ENCODE data around the gene GADD45G.
A peak's percentile ranks its signal among the peaks of the same experiment; 100 is the strongest.

Gene GADD45G

GRCh38 chr9:89592963-89593726, 11.7 kb upstream of the GADD45G start:
- peak; percentile 43 for DNase-seq (ENCODE audit: low spot score)

DNA sequence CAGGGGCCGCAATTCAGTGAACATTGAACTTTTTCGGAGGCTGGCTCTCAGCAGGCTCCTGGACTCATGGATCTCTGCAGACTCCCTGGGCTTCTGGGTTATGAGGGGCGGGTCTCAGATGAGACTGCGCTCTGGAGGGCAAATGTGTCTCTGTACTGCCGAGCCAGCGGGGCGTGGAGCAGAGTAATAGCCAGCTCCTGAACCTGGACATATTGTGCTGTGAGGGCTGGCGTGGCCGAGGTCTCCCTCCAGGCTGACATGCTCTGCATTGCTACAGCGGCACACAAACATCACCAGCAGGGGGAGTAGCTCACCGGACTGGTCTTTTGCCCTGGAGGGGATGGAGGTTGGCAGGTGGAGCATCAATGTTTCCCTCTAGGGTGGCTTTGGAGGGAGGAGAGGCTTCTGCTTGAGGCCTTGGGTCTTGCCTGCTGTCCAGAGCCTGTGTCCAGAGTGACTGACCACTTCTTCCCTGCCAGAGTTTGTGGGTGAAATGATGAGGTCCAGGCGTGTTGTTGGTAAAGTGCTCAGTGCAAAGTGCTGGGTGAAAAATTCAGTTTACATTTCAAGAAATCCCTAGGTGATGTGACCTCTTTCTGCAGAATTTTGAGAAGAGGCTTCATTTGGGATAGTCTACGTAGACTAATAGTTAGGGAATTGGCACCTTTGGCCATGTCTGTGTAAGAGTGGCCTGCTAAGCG, 10.9 kb upstream of the GADD45G start:
- peak; percentile 64 for DNase-seq (ENCODE audit: low spot score)

DNA sequence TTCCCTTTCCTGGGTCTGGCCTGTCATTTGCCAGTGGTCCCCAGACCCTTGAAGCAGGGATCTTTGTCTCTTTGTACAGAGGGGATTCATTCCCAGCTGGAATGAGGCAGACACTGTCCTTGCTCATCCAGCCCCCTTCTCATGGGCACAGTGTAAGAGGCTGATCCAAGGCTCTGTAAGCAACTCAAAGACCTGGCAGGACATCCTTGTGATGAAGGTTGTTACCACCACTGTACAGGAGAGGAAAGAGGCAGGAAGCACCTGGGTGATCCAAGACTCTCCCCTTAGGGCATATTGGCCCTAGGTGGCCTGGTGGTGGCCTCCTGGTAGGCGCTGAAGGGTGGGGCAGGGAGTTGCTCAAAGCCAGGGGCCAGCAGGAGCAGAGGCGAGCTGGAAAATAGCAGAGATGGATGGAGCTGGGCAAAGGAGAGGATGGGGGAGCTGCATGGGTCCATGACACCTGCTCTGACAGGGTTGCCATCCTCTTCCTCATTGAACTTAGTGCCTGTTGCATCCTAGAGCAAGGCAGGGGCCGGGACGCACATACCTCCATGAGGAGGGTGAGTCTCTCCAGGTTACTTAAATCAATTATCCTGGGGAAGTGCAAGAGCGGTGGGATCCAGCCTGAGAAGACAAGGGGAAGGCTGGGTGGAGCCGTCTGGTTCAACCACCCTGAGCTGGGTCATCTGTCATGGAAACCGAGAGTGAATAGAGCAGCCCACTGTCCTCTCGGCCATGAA, 9.8 kb upstream of the GADD45G start:
- no peak for DNase-seq (ENCODE audit: low spot score)

DNA sequence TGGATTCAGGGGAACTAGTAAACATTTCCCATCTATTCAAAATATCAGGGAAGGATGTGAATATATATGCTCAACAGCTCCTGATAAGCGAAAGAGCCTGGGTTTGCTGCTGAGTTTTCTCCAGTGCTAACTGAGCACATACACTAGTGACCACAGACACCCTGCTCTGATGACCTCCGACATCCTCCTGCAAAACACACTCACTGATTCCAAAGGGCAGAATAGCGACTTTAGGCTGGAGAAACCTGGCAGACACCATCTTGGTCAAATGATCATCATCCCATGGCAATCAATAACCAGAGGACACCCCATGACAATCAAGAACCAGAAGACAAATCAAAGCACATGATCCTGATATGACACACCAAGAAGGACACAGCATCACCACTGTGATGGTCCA, 9.2 kb upstream of the GADD45G start:
- DNase-seq (ENCODE audit: low spot score): no peak

DNA sequence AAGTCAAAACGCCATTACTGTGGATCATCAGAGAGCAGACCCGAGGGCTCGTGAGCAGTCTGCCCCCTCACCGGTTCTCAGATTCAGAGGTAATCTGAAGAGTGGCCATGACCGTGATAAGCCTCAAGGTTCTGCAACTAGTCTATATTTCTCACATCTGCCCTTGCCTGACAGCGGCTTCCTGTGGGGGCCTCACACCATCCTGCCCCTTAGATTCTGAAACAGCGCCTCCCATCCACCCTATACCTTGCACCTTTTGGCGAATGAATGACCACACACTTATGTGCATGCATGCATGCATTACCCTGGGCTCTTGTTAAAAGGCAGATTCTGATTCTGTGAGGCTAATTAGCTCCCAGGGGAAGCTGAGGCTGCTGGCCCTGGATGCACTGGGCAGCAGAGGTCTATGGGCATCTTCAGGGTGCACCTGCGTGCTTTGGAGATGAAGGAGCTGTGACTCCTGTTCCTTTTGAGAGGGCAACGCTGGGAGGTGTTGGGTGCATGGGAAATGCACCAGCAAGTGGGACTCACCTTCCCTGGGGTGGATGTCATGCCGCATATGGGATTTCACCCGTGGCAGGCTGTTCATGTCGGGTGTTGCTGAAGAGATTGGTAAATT, 7.8 kb upstream of the GADD45G start:
- no peak for DNase-seq (ENCODE audit: low spot score)

DNA sequence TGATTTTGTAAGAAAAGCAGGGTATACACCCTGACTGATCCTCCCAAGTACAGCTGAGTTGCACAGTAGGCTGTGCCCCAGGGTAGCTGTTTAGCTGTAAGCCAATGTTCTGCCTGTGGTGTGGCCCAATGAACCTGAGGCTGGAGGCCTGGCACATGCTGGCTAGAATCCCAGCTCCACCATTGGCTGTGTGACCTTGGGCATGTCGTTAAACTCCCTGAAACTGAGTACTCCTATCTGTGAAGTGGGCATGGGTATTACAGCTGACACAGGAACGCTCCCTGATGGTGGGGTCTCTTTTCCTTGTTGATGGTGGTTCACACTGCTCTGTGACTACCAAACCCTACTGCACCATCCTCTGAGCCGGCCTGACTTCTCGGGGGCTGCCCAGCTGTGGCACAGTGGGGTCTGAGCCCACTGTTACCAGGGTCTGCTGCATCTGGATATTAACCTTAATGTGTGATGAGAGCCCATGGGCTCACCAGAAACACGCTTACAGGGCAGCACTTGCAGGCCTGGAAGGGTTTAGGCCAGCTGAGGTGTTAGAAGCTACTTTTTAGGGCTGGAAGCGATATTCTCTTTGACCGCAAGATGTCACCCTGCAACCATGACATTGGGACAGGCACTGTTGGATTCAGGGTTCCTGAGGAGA, 7.0 kb upstream of the GADD45G start:
- DNase-seq (ENCODE audit: low spot score): peak; percentile 52

GRCh38 chr9:89598363-89598713, 6.5 kb upstream of the GADD45G start:
- DNase-seq (ENCODE audit: low spot score): no peak

DNA sequence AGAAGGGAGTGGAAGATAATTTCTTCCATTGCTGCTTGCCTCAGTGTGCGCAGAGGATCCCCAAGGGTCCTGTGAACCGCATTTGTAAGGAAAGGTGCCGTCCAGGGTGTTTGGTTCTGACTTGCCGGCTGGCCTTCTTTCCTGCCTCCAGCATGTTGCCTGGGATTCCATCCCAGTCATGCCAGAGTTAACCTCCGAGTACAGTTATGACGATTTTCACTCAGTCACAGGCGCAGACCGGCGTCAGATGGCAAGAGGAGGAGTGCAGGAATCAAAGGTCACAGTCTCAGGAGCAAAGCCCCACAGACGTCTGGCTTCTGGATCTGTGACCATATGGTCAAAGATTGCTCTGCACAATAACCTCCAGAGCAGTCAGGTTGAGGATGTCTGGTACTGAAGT, 5.9 kb upstream of the GADD45G start:
- DNase-seq (ENCODE audit: low spot score): no peak

- no peak for DNase-seq (ENCODE audit: low spot score)
Measured at GRCh38 chr9:89600831-89601230, 4.0 kb upstream of the GADD45G start.

DNA sequence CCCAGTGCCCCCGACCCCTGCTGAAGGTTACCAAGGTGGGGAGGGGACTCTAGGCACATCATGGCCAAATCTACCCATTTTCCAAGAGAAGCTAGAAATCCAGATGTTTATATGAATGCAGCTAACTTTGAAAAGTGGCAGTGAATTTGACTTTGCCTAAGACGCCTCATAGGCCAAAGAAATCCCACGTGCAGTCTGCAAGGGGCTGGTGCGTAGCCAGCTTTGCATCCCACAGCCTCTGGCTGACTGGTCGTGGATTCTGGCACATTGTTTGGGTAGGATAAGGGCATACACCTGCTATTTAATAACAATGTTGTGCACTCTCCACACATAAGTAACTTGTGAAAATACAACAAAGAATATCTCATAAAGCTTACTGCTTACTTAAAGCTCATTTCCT, 3.5 kb upstream of the GADD45G start:
- DNase-seq (ENCODE audit: low spot score): no peak

DNA sequence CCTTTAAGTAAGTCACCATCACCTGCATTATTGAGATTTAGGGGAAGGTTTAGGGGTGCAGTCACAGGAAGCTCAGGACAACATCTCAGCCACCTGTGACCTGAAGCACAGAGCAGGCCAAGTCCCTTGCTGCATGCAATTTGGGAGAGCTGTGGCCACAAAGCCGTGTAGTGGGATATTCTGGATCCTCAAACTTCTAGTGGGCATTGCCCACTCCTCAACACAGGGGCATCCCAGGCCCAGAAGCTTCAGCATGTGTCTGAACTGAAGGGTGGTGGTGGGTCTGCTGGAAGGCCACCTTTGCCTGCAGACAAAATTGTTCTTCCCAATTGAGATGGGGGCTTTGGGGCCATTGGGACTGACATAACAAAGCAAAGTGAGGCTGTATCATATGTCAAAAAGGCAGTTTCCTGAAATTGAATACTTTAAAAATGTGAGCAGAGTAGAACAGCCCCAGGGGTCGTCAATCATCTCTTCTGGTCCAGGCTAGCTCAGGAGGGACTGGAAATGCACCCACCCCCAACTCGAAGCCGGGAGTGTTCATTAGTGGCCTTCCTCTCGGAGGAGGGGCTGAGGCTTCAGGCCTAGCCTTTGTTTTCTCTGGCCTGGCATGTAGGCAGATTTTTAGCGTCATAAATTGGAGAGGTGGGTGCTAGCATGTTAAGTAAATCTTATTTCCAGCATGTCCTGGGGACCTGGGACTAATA, 2.8 kb upstream of the GADD45G start:
- DNase-seq (ENCODE audit: low spot score): no peak

DNA sequence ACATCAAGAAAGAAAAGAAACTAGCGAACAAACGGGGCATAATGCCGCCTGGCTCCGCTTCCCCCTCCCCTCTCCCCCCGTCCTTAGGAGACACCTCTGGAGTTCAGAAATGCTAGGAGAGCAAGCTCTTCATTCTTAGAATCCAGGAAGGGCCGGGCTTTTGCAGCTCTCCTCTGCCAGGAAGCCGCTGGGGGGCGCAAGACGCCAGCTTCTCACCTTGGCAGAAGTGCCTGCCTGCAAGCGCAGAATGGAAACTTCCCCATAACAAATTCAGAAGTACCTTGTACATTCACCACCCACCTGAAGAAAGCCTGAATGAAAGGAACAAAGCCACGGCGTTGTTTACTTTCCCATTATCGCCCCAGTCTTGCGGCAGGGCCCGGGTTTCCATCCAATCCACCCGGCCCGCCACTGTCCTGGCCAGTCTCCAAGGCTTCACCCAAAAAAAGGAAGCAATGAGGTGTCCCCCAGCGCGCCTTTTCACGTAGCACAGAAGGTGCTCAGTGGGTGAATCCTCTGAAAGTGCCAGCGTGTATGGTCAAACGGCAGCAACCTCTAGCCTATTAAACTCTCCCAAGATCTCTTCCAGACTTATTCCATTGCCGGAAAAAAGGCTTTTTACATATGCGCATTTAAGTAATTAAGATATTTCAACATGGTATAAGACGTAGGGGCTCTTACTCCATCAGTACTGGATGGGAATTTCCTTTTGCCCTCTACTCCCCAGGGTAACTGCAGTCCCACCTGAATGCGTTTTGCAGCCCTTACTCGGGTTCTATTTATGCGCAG, 1.6 kb upstream of the GADD45G start:
- peak; percentile 90 for DNase-seq (ENCODE audit: low spot score)

DNA sequence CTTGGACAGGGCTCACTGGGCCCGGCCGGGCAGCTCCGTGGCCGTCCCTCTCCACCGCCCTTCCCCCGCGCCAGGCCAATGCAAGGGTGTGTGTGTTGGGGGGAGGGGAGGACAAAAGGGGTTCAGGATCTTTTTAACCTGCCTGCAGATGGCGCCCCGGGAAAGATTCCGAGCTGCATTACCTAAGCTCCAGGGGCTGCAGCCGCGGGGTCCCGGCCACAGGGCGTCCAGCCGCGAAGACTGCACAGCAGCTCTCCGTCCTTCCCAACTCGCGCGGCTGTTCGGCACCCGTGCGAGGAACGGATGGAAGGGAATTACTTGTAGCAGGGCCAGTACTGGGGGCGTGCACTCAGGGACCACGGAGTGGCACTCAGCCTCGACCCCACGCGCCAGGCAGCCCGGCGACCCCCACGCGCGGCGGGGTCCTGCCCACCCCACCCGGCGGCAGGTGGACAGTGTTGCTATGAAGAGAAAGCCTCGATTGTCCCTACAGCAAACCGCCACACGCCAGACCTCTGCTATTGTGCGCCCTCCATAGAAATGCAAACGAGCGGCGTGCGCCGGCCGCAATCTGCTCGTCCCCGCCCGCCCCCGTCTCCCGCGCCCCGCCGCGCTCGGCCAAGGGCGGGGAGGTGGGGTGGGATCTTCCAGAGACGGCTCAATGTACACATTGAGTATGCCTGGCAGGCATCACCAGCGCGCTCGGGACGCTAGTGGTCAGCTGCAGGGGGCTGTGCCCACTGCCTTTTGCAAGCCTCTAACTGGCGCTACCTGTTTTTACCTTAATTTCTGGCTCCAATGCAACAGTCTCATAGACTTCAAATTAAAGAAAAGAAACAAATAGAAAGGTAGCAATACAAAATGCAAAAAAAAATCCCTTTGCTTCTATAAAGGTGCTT, 796 bp upstream of the GADD45G start:
- DNase-seq (ENCODE audit: low spot score): peak; percentile 75

DNA sequence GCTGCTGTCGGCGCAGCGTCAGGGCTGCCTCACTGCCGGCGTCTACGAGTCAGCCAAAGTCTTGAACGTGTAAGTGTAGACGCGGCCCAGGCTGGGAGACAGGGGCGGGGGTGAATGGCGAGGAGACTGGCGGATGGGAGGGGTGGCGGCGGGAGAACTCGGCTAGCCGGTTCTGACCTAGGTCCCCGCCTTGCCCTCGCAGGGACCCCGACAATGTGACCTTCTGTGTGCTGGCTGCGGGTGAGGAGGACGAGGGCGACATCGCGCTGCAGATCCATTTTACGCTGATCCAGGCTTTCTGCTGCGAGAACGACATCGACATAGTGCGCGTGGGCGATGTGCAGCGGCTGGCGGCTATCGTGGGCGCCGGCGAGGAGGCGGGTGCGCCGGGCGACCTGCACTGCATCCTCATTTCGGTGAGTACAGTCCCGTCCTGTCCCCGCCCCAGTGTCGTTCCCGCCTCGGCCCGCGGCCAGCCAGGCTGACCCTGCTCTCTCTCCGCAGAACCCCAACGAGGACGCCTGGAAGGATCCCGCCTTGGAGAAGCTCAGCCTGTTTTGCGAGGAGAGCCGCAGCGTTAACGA, 745 bp downstream of the GADD45G start:
- DNase-seq (ENCODE audit: low spot score): peak; percentile 46

DNA sequence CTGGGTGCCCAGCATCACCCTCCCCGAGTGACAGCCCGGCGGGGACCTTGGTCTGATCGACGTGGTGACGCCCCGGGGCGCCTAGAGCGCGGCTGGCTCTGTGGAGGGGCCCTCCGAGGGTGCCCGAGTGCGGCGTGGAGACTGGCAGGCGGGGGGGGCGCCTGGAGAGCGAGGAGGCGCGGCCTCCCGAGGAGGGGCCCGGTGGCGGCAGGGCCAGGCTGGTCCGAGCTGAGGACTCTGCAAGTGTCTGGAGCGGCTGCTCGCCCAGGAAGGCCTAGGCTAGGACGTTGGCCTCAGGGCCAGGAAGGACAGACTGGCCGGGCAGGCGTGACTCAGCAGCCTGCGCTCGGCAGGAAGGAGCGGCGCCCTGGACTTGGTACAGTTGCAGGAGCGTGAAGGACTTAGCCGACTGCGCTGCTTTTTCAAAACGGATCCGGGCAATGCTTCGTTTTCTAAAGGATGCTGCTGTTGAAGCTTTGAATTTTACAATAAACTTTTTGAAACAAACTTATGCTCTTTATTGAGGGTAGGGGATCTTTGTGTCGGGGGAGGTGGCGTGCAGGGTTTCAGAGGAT, 1.3 kb downstream of the GADD45G start:
- peak; percentile 84 for DNase-seq (ENCODE audit: low spot score)

GRCh38 chr9:89606624-89607311, 2.0 kb downstream of the GADD45G start:
- DNase-seq (ENCODE audit: low spot score): peak; percentile 64

GRCh38 chr9:89608641-89609335, 4.0 kb downstream of the GADD45G start:
- DNase-seq (ENCODE audit: low spot score): no peak

All from SW480 (cell line).